Activated CD4-positive, alpha-beta T cell treated with anti-CD3 and anti-CD28 coated beads for 4 hours (primary cell): ENCODE results near the gene SEC23A.
"Not testable (repeated sequence)": the region's sequence is repeated elsewhere in the genome, so short reads cannot be mapped to it uniquely, and the experiment has no call there.

Experiments
- DNase-seq, 2 donors: peaks; one replicate each; pipeline ENCODE4 v3.0.0-alpha.2; 2020

SEC23A gene

DNA sequence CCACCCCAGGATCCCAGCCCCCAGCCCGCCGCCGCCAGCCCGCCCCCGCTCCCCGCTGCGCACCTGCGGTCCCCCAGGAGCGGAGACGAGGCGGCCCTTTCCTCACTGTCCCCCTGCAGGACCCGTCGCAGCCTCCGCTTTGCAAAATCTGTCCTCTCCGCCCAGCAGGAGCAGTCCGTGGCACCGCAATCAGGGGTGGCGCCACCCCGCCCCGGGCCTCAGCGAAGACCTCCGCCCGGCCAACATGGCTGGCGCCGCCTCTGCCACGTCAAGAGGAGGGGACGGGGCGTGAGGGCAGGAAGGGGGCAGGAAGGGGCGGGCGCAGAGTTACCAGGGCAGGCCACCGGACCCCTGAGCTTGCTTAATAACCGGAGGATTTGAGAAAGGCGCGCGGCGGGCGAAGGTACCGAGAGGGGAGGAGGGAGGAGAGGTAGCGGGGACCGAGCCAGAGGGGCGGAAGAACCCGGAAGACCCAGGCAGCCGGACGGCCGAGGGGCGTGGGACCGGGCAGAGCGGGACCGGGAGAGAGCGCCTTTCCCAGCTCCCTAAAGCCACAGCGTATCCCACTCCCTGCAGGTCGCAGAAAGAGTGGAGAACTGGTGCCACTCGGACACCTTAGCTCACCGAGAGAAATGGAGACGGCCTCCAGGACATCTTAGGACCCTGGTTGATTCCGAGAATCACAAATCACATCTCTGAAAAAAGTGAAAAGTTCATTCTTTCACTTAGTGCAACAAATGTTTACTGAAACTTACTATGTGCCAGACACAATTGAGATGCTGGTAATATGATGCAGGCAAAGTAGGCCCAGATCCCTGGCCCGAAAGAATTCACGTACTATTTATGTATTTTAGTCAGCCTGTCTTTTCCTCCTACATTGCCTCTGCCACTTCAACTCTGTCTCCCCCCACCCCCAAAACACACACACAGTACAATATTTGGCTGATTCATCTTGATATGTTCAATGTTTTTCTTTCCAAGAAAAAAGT is at the start of gene SEC23A:
SEC23A (minus strand) TSS at position 267 of the 989 bp plus-strand sequence. CDS start 7,117 bp downstream, outside the sequence.
- DNase-seq: peak; percentile 76 to 78

DNA sequence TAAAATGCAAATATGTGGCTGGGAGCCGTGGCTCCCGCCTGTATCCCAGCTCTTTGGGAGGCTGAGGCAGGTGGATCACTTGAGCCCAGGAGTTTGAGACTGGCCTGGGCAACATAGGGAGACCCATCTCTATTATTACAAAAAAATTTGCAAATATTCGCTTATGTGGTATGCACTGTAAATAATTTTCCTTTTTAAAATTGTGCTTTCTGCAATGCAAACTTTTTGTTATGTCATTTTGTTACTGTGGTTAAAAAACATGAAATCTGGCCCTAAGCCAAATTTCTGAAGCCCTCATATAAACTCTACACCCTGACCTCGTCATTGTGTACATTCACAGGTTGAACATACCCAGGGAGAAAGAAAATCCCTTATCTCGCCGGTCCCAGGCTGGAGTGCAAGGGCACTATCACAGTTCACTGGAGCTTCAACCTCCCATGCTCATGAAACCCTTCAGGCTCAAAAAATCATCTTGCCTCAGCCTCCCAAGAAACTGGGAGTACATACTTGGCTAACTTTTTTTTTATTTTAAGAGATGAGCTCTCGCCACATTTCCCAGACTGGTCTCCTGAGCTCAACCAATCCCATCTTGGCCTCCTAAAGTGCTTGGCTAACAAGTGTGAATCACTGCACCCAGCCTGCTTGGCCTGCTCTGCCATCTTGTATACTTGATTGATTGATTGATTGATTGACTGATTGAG is 42.4 kb upstream of the SEC23A start:
- DNase-seq: no peak

- DNase-seq: not testable (repeated sequence)
These were observed 40.2 kb upstream of the SEC23A start for GRCh38 chr14:39143226-39143625.

- not testable (repeated sequence) for DNase-seq
These were observed 38.6 kb upstream of the SEC23A start for GRCh38 chr14:39141623-39142022.

DNA sequence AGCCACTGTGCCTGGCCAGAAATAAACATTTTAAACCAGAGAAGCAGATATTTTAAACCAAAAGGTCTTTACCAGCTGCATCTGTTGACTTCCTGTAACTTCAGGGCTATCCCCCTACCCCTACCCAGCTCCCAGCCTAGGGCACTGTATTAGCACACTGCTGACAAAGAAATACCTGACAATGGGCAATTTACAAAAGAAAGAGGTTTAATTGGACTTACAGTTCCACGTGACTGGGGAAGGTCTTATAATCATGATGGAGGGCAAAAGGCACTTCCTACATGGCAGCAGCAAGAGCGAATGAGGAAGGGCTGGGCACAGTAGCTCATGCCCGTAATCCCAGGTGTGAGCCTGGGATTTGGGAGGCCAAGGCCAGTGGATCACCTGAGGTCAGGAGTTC is 37.1 kb upstream of the SEC23A start:
- no peak for DNase-seq

- DNase-seq: no peak
These were observed 35.4 kb upstream of the SEC23A start for GRCh38 chr14:39138440-39138839.

DNA sequence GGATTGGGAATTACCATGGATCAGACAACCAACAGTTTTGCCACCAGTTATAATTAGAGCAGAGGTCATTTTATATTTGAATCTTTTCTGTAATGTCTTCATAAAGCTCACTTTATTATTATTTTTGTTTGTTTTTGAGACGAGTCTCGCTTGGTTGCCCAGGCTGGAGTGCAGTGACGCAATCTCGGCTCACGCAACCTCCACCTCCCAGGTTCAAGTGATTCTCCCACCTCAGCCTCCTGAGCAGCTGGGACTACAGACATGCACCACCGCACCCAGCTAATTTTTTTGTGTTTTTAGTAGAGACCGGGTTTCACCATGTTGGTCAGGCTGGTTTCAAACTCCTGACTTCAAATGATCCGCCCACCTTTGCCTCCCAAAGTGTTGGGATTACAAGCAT is 34.8 kb upstream of the SEC23A start:
- not testable (repeated sequence) for DNase-seq

GRCh38 chr14:39122330-39123138 is 19.5 kb upstream of the SEC23A start:
- no peak for DNase-seq

GRCh38 chr14:39114073-39114838 is 11.2 kb upstream of the SEC23A start, which contains the start of gene GEMIN2:
TSS of gene GEMIN2 (plus strand) at chr14:39114323. CDS start at chr14:39114339, 16 bp downstream.
- DNase-seq: peak; percentile 93

DNA sequence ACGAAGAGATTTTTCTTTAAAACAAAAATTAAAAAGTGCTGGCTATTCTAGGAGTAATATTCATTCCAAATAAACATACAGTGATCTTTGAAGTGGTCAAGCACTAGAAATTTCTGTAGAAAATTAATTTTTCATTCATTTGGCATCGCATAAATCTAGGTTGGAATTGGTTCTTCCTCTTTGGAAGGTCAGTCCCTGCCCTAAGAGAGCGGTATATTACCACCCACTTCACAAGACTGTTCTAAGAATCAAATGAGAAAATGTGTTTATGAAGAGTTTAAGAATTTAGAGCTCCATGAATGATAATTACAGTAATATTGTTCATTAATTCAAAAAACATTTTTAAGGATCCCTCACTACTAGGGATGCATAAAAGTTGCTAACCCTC is 10.6 kb upstream of the SEC23A start:
- no peak for DNase-seq

GRCh38 chr14:39109893-39110715 is 7.1 kb upstream of the SEC23A start:
- DNase-seq: no peak

- no peak for DNase-seq
These were observed 5.8 kb upstream of the SEC23A start for GRCh38 chr14:39108791-39109190.

DNA sequence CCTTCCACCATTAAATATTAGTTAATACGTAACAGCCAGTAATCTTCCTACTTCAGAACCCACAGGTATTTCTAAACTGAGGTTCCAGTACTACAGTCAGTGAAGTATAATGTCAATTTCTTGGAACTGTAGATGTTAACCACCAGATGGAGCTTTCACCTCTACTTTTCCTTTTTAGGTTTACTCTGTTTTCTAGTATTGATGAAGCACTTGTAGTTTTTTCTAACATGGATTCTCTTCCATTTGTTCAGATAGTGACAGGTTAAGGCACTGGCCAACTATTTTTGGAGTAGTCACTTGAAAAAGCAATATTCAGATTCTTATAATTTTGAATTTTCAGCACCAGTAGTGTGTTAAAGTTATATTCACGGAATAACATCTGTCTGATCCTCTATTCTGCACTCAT is 4.6 kb upstream of the SEC23A start:
- DNase-seq: no peak

DNA sequence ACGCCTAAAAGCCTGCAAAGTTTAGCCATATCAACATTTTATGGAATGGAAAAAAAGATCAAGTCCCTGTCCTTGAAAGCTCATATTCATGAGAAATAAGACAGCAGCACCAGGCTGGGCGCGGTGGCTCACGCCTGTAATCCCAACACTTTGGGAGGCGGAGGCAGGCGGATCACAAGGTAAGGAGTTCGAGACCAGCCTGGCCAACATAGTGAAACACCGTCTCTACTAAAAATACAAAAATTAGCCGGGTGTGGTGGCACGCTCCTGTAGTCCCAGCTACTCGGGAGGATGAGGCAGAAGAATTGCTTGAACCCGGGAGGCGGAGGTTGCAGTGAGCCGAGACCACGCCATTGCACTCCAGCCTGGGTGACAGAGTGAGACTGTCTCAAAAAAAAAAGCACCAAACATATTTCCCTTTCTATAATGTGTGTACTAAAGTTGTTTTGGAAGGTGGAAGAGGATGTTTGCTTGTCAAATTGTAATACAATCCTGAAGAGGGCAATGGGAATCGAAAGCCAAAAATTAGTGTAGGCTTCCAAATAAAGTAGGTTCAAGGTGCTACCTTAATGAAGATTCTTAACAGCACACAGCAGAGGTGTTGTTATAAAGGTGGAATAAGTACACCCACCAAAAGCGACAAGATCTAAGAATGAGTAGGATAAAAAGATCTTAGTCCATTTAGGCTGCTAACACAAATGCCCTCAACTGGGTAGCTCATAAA is 1.2 kb upstream of the SEC23A start:
- DNase-seq: not testable (repeated sequence)

GRCh38 chr14:39102265-39102968 is 618 bp downstream of the SEC23A start:
- DNase-seq: peak in 1 of 2 donors; percentile 7

DNA sequence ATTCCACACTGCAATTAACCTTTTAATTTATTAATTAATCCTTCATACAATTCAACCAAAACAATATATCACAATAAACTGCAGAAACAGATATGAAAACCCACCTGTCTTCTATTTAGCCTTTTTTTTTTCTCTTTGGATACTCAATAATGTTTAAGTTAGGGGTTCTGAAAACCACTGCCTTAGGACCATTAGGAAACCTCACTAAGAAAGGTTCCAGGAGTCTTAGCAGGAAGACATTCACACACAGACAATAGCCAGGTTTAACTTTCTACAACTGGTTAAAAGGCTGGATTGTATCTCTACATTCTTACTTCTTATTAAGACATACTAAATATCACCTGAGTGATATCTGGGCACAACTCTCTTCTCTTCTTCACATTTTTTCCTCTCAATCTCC is 3.3 kb downstream of the SEC23A start:
- no peak for DNase-seq

DNA sequence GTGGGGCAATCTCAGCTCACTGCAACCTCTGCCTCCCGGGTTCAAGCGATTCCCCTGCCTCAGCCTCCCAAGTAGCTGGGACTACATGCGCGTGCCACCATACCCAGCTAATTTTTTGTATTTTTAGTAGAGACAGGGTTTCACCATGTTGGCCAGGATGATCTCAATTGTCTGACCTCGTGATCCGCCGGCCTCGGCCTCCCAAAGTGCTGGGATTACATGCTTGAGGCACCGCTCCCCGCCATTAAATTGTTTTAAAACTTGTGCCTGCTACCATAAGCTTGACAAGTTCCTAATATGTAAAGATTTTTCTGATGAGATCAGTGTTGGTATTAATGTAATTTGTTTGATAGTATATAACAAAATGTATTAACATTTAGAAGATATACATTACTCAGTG is 3.8 kb downstream of the SEC23A start:
- not testable (repeated sequence) for DNase-seq

- peak in 1 of 2 donors; percentile 16 for DNase-seq
These were observed 5.9 kb downstream of the SEC23A start for GRCh38 chr14:39097159-39097558.

DNA sequence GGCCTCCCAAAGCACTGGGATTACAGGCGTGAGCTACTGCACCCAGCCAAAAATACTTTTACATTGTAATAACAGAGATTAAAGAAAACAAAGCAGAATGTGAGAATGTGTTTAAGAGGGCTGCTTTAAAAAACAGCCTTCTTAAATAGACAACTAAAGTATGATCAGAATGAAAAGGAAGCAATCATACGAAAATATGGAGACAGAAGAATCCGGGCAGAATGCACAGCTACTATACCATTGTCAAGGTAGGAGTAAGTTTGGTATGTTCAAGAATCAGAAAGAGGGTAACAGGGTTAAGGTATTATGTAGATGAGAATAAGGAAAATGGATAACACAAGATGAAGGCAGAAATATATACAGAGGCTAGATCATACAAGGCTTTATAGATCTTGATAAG is 8.5 kb downstream of the SEC23A start:
- no peak for DNase-seq

GRCh38 chr14:39091716-39092115 is 11.3 kb downstream of the SEC23A start:
- no peak for DNase-seq
